Suppressor macrophage treated with lipopolysaccharide for 1 hour (primary cell): Measurements from ENCODE around the gene ACSS3.
"Not testable (repeated sequence)": the region's sequence is repeated elsewhere in the genome, so short reads cannot be mapped to it uniquely, and the experiment has no call there.

ENCODE experiments used
- DNase-seq, 3 donors: peaks; one replicate each; pipeline ENCODE4 v3.0.0-alpha.2; 2020 to 2022

The ACSS3 gene, protein sequence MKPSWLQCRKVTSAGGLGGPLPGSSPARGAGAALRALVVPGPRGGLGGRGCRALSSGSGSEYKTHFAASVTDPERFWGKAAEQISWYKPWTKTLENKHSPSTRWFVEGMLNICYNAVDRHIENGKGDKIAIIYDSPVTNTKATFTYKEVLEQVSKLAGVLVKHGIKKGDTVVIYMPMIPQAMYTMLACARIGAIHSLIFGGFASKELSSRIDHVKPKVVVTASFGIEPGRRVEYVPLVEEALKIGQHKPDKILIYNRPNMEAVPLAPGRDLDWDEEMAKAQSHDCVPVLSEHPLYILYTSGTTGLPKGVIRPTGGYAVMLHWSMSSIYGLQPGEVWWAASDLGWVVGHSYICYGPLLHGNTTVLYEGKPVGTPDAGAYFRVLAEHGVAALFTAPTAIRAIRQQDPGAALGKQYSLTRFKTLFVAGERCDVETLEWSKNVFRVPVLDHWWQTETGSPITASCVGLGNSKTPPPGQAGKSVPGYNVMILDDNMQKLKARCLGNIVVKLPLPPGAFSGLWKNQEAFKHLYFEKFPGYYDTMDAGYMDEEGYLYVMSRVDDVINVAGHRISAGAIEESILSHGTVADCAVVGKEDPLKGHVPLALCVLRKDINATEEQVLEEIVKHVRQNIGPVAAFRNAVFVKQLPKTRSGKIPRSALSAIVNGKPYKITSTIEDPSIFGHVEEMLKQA

DNA sequence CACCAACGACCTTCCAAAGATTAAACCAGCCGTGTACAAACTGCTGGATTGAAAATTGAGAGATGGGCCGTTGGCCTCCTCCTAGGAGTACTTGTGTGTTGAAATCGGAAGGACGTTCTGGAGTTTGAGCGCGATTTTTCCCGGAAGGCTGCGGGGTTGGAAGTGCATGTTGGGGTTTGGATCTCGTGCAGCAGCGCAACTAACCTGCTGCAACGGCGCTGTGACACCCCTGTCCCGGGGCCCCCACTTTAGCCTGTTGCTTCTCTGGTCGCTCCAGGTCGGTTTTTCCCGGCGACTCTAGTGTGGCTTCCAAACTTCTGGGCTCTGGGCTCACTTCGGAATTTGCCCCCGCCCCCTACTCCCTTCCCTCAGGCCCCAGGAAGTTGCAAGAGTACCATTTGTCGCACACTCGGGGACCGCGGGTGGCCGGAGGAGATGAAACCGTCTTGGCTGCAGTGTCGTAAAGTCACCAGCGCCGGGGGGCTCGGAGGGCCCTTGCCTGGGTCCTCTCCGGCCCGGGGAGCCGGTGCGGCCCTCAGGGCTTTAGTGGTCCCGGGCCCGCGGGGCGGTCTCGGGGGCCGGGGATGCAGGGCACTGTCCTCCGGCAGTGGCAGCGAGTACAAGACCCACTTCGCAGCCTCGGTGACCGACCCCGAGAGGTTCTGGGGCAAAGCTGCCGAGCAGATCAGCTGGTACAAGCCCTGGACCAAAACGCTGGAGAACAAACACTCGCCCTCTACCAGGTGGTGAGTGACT lies at the start of gene ACSS3:
ACSS3 (plus strand) TSS at position 394 of the 756 bp plus-strand sequence; CDS start at position 436, 42 bp downstream.
- DNase-seq: no peak

DNA sequence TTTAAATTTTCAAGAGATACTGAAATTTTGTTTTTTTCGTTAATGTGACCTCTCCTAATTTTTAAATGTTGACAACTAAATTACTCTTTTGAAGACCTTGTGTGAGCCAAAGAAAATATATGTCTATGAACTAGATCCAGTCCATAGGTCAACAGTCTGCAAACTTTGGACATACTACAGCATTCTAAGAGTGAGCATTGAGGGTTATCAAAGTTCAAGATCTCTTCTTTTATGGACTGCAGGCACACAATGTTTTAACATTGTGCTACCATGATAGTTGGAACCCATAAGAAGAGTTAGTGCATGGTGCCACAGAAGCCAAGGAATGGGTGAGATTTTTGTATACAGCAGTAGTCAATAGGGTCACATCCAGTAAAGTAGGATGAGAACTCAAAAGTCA lies 43.0 kb upstream of the ACSS3 start:
- DNase-seq: no peak

DNA sequence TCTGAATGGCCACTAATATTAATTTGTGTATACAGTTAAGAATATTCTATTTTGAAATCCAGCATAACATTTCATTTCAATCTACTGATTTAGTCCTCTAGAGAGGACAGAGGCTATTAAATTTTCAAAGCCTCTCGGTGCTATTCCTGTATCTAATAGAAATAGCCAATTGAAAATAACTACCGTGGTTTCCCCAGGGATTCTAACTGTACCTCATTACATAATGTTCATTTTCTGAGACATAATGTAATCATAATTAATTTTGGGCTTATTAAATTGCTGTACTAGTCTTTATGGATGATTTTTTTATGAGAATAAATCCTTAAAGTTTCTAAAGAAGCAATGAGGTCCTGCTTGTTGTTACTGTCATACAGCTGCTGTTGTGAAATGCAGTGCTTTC lies 38.6 kb upstream of the ACSS3 start:
- DNase-seq: no peak

DNA sequence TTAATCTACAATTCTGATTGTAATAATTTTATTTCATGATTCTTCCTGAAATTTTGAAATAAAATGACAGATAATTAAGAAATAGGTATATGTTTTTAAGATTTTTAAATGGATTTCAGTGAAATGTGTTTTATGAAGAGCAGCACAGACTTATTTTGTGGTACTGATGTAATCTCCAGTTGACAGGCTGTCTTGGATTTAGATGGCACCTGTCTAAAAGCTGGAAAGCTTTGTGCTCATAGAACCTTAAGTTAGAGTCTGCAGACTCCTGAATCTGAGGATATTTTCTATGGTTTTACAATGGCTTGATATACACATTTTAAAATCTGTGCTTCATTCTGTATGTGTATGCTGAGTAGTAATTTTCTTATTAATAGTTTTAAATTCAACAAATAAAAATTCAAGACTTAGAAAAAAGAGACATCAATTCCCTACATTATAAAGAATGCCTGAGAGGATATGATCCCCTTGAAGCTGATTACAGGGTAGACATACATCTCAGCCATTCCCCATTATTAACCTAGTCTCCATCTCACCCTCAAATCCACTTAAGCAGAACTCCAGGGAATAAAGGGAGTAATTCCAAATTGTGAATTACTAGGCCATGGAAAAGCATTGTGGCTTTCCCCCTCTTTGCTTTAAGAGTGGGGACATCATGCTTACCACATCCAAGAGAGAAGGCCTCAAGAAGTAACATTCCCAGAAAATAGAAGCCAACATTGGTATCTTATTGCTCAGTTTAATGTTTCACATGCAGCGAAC lies 33.7 kb upstream of the ACSS3 start:
- no peak for DNase-seq

DNA sequence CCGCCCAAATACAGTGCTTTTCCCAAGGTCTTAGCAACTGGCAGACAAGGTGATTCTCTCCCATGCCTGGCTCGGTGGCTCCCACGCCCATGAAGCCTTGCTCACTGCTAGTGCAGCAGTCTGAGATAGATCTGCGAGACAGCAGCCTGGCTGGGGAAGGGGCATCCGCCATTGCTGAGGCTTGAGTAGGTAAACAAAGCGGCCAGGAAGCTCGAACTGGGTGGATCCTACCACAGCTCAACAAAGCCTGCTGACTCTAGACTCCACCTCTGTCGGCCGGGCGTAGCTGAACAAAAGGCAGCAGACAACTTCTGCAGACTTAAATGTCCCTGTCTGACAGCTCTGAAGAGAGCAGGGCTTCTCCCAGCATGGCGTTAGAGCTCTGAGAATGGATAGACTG lies 12.9 kb upstream of the ACSS3 start:
- not testable (repeated sequence) for DNase-seq

DNA sequence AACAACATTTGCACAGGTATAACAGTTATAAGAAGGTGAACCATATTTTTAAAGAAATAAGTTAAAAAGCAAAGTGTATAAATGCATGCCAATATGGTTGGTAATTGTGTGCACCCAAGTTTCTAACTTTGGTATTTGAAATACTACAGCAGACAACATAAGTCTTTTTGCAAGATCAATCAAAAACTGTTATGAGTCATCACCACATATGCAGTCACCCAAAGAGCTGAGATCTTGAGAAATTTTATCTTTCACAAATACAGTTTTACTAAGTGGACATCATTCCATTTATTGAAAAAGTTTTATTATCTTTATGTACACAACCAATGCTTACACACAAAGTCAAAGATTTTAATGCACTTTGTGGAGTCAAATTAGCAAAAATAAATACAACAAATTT lies 7.0 kb upstream of the ACSS3 start:
- no peak for DNase-seq

DNA sequence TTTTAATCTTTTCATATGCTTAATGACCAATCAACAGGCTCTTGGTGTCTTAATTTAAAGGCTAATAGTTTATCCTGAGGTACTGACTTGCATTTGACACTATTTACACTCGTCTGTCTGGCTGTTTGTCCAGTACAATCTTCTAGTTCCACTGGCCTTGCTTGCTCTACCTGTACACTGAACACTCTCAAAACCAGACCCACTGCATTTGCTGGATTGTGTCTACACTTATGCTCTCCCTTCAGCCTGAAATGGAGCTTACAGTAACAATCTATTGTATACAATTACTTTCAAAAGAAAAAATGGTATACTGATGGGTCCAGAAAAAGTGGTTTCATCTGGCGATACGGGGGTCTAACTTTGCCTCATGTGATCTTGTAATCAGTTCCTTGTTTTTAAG lies 2.3 kb upstream of the ACSS3 start:
- no peak for DNase-seq

DNA sequence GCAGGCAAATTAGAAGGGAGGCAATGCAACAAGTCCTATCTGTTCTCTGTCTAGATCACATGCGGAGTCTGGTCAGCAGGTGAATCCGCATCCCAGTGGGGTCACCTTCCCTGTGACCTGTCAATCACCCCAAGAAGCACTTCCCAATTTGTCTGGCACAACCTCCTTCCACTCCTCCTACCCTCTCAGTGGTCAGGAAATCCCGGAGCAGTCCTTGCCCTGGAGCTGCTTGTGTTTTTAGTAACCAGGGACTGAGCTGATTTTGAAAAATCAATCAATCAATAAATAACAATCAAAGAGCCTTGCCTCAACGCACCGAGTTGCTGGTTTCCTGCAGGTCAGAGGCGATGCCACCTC lies 572 bp upstream of the ACSS3 start:
- DNase-seq: no peak

DNA sequence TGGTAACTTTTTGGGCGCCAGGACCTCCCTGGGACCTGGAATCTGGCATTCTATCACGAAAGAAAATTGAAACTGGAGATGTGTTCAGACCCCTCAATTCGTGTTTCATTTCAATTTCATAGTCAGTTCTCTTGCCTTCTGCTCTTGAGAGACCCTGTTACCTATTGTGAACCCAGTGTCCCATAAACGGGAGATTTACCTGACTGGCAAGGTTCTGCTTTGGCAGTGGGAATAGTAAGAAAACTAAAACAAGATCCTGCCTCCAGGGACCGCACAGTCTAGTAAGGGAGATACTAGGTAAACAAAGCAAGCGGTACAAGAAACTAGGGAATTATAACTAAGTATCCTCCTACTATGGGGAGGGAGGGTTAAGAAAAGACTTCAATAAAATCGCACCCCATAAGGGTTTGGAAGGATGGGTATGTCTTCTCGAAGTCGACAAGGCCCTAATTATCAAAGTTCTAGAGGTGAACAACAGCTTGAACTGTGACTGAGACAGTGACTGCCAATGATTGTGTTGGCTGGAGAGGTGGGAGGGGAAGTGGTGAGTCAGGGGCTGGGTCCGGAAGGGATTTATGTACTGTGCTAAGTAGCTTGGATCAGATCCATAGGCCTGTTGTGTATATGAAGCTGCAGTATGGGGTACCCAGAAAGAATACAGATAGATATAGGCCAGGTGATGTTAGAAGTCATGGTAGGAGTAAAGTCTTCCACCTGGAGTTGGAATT lies 754 bp downstream of the ACSS3 start:
- no peak for DNase-seq

DNA sequence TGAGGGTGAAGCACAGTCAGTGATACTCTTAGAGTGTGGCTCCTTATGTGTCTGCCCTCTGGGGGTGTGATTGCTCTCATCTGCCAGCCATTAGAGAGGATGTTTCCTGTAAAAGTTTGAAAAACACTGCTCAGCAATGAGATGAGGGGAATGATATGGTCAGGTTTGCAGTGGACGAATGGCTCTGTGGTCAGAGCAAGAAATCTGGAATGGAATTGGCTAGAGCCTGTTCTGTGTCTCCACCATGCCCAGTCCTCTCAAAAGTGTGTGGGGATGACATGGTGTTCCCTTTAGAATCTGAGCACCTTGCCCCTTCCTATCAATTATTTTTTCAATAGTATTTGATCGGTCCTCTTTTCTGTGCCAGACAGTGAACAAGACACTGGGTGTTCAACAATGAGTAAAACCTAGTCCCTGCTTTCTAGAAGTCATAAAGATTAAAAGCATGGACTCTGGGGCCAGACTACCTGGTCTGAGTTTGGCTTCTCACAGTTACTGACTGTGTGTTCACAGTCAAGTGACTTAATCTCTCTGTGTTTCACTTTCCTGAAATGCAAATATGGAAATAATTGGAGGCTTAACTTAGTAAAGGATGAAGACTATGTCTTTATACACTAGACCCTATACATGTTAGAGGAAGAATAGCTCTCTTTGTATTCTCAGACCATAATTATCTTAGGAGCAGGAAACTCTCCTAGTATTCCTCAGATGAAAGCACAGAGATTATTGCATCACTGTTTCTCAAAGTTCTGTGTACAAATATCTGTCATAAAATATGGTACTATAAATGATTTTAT lies 1.6 kb downstream of the ACSS3 start:
- no peak for DNase-seq

DNA sequence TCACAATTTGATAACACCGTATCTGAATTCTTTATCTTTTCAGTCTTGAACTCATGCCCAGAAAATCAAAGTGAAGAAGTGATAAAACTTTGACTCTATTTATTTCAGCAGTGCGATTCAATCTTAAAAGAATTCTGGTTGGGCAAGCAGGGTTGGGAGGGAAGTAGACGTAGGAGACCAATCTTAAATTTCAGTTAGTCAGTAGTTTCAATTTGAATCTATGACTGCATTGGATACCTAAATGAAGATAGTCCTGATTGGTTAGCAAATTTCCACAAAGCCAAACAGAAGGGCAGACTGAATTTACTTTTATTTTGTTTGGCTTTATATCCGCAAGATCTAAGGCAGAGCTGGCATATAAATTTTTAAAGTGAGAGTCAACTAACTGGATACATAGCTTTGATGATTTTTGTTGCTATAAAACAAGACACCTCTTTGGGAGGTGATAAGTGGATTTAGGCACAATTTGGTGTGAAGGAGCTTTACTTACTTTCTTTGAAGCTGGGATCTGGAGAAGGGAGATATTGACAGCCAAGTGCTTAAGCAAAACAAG lies 2.6 kb downstream of the ACSS3 start:
- DNase-seq: no peak

DNA sequence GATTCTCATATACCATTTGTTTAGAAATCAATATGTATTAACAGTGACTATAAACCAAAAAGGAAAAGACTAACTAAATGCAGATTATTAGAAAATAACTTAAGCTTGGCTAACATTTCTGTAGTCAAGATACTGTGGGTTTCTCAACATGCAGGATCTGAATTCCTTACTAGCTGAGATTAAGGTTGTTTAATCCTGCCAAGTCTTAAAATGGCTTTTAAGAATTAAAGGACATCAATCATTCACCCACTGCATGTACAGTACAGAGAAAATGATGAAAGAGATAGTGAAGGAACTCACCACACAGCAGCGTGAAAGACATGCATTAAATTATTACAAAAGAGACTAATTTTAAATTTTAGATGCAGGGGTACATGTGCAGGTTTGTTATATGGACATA lies 3.8 kb downstream of the ACSS3 start:
- no peak for DNase-seq

DNA sequence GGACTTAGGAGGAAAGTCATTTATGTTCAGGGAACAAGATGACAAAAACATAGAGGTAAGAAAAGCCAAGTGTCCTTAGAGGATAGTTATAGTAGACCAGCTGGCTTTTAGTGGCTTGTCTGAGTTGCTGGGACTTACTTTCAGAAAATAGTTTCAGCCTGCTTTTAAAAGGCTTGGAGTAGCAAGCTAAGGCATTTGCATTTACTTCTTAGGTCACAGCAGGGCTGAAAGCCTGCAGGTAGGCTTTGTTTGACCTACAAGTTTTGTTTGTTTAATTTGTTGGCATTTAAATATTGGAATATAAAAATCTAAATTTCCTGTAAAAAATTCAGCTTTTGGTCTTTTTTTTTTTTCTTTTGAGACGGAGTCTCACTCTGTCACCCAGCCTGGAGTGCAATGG lies 5.1 kb downstream of the ACSS3 start:
- no peak for DNase-seq

DNA sequence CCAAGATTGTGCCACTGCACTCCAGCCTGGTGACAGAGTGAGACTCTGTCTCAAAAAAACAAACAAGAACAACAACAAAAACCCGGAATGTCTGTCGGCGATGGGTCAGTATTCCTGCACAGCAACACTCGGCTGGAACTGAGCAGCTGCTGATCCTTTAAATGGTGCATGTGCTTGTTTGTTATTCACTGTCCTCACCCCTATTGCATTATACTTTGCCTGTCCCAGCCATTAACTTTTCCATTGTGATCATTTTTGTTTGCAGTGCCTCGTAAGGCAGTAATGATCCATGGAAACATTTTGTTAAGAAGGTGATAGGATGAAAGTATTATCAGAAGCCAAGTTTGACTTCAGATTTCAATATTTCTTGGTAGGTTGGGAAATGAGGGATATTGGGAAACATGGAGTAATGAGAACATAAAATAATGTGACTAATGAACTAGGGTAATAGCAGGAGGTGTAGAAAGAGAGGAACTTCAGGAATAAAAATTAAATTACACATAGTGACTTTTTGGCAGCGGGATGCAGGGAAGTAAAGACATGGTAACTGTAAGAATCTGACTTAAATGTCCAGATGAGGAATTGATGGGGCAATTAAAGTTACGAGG lies 6.1 kb downstream of the ACSS3 start:
- DNase-seq: no peak

DNA sequence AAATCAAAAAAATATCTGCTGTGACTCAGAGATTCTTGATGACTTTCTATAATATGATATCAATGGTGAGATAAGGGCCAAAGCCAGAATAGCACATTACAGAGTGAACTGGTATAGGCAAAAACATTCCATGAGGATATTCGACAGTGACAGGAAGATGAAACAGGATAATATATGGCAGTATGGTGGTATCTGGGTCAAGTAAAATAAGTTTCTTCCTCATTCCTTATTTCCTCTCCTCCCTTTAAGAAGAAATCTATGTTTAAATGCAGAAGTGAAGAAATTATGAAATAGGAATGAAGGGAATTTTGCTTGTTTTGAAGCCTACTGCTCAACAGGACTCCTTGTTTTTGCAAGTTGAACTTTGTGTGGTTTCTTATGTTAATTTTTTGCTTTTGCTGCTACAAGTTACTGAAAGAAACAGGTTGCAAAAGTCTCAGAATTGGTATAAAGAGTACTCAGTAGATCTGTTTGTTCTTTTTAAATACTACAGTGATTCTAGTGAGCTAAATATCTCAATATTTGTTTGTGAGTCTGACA lies 7.0 kb downstream of the ACSS3 start:
- no peak for DNase-seq

DNA sequence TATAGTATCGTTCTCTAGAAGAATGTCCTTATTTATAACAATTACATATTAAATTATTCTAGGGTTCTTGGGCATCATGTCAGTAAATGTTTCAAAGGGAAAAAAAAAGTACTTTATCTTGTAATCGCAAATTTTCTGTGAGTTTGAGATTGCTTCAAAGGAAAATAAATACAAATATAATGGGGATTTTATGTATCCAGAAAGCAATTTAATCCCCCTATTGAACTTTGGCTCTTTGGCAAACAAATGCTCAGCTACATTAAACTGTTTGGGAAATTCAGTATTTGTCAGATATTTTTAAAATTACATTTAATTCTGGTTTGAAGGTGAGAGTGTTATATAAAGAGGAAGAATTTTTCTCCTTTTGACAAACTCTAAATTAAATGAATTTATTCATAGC lies 8.0 kb downstream of the ACSS3 start:
- DNase-seq: no peak

DNA sequence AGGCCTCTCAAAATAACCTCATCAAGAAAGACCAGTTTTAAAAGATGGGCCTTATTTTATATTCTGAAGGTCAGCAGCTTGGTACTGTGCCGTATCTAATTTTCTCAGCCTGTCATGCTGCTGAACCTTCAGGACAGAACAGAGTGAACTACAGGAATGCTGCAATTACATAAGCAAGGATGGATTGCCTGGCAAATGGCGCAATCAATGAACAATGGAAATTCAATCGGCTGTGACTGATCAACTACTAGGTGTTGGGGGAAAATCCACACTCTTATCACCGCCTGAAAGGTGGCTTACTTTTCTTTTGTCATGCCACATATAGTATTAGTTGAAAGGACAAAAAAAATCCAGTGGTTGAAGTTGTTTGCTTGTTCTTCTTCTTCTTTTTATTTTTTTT lies 8.5 kb downstream of the ACSS3 start:
- DNase-seq: no peak

DNA sequence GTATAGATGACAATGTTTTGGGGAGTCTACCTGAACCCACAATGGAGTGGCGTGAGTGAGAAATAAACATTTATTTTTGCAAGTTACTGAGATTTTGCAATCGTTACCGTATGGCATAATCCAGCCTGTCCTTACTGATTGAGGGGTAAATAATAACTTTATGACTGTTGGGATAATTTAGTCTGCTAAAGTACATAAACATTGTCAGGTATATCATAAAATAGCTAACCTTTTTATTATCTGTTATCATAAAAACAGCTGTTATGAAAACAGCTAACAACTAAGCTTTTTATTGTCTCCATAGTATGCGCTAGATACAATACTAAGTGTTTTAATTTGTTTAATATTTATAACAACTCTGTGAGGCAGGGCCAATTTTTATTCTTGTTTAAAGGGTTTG lies 10.3 kb downstream of the ACSS3 start:
- DNase-seq: no peak

DNA sequence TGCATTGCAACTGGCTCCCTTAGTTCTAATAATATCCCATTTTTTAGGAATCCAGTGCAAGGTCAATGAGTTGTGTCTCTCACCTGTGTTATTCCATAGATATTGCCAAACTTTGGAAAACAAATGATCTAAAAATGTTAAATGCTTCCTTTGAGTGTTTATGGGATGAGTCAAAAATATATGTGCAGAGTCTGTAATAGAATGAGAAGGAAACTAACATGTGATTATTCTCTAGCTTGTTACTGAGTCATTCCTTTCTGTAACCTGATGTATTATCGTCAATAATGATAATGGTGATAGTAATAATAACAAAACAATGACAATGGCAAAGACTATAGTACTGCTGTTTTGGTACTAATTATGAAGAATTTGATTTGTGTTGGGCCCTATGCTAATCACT lies 11.5 kb downstream of the ACSS3 start:
- DNase-seq: no peak

DNA sequence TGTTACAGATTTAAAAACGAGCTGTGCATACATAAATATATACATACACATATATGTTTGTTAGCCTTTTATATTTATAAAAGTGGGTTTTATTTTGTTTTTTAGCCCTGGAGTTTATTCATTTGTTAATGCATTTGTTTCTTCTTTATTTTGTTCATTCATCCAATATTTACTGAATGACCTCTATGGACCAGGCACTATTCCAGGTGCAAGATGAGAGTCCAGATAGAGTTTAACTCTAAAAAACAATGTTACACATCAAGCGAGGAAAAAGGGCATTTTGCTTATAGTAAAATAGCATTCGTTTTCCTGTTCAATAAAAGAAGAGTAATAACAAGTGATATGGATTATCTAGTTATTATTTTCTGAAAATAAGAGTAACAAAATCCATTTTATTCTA lies 14.2 kb downstream of the ACSS3 start:
- no peak for DNase-seq
